SK-N-SH (cell line): ENCODE results near the gene SOS2. TPM values are rescaled to one million over a fixed set of nuclear protein-coding genes. Genes with fewer than 3 reads are reported as not detected.

Experiments used
- CTCF ChIA-PET: fragments of 300-600, 350-600 bp; formaldehyde crosslinking; extraction: SDS; loops from one replicate; lab custom pipeline; 2021; lab: Yijun Ruan, JAX
- POLR2A ChIA-PET: fragments of 350-600 bp; sonication (Branson Sonifier 250); formaldehyde crosslinking; extraction: SDS; loops from one replicate; lab custom pipeline; 2020; ENCODE audit warnings: antibody characterized with exemption, inconsistent platforms; lab: Yijun Ruan, JAX
- DNase-seq: peaks from one replicate; pipeline ENCODE4 v3.0.0; 2012
- H2AFZ ChIP-seq: fragments of 200-600 bp; sonication (generic); 2 replicates; pipeline ENCODE4 v1.8.1; 2016; ENCODE audit warnings: antibody characterized with exemption, mild to moderate bottlenecking, low read depth
- H3F3A ChIP-seq: fragments of 200-600 bp; sonication (generic); replicated peaks from 2 replicates; pipeline ENCODE3; 2016; ENCODE audit warnings: antibody characterized with exemption, mild to moderate bottlenecking; ENCODE audit not compliant: insufficient read depth
- H3K27ac ChIP-seq, 2 experiments: fragments of 200-500 bp in 1 of 2; fragments of 200-600 bp in 1 of 2; sonication (Bioruptor generic) in 1 of 2; sonication (generic), shearing (Covaris generic) in 1 of 2; 2 replicates each; pipeline versions ENCODE4 v1.5.1 to v1.6.1; 2014 to 2016; ENCODE audit warnings: low read depth in 2 of 2, inconsistent platforms in 1 of 2, low read length in 1 of 2, mild to moderate bottlenecking in 1 of 2, mixed read lengths in 1 of 2
- H3K27me3 ChIP-seq: fragments of 200-600 bp; sonication (generic), shearing (Covaris generic); 2 replicates; pipeline ENCODE4 v1.6.1; 2016; ENCODE audit warnings: mixed run types; ENCODE audit not compliant: insufficient read depth
- H3K36me3 ChIP-seq, 2 experiments: fragments of 200-500 bp in 1 of 2; fragments of 200-600 bp in 1 of 2; sonication (Bioruptor generic) in 1 of 2; sonication (generic) in 1 of 2; replicated peaks in 1 of 2; 2 replicates each; pipeline versions ENCODE3 to v1.5.1; 2014 to 2016; ENCODE audit warnings: low read length in 1 of 2, mild to moderate bottlenecking in 1 of 2; ENCODE audit not compliant: insufficient read depth in 2 of 2, control insufficient read depth in 1 of 2
- H3K4me1 ChIP-seq, 2 experiments: fragments of 200-500 bp in 1 of 2; fragments of 200-600 bp in 1 of 2; sonication (Bioruptor generic) in 1 of 2; sonication (generic), shearing (Covaris generic) in 1 of 2; 2 replicates each; pipeline versions ENCODE4 v1.5.1 to v1.6.1; 2014 to 2016; ENCODE audit warnings: low read depth in 1 of 2, low read length in 1 of 2, mixed run types in 1 of 2; ENCODE audit not compliant: insufficient read depth in 2 of 2, control insufficient read depth in 1 of 2
- H3K4me2 ChIP-seq: fragments of 200-600 bp; sonication (generic), shearing (Covaris generic); 2 replicates; pipeline ENCODE4 v1.6.1; 2017; ENCODE audit warnings: mixed run types
- H3K4me3 ChIP-seq, 2 experiments: fragments of 200-500 bp in 1 of 2; fragments of 200-600 bp in 1 of 2; sonication (Bioruptor generic) in 1 of 2; sonication (generic), shearing (Covaris generic) in 1 of 2; 2 replicates each; pipeline versions ENCODE4 v1.5.1 to v1.8.1; 2014 to 2016; ENCODE audit warnings: low read depth in 2 of 2, inconsistent platforms in 1 of 2, low read length in 1 of 2, mild to moderate bottlenecking in 1 of 2, mixed read lengths in 1 of 2, moderate library complexity in 1 of 2
- H3K79me2 ChIP-seq: fragments of 200-600 bp; sonication (generic); 2 replicates; pipeline ENCODE4 v1.8.1; 2017; ENCODE audit warnings: mild to moderate bottlenecking; ENCODE audit not compliant: insufficient read depth
- H3K9ac ChIP-seq: fragments of 200-600 bp; sonication (generic); 2 replicates; pipeline ENCODE4 v1.6.1; 2017; ENCODE audit warnings: mixed run types
- H3K9me2 ChIP-seq: fragments of 200-600 bp; sonication (generic); 2 replicates; pipeline ENCODE4 v1.6.1; 2017; ENCODE audit warnings: mixed run types
- H3K9me3 ChIP-seq: fragments of 200-600 bp; sonication (generic); 2 replicates; pipeline ENCODE4 v1.6.1; 2017; ENCODE audit warnings: mixed run types, mild to moderate bottlenecking, moderate library complexity
- H4K20me1 ChIP-seq: fragments of 200-600 bp; sonication (generic); 2 replicates; pipeline ENCODE4 v1.6.1; 2017; ENCODE audit warnings: mild to moderate bottlenecking, mixed run types; ENCODE audit not compliant: insufficient read depth
- CTCF ChIP-seq: fragments of 200-600 bp; sonication (generic); IDR thresholded peaks from 2 replicates; pipeline ENCODE4 v1.6.1; 2017; ENCODE audit warnings: antibody characterized with exemption, mild to moderate bottlenecking, moderate library complexity
- EZH2phosphoT487 ChIP-seq: fragments of 200-600 bp; sonication (generic); IDR thresholded peaks from 2 replicates; pipeline ENCODE4 v1.6.1; 2017; ENCODE audit warnings: low read depth, mixed run types, mild to moderate bottlenecking, antibody characterized with exemption, moderate library complexity, borderline replicate concordance
- JUND ChIP-seq: IDR thresholded peaks from 2 replicates; pipeline ENCODE4 v1.4.0; 2012
- MXI1 ChIP-seq: IDR thresholded peaks from 2 replicates; pipeline ENCODE4 v1.6.1; 2012; ENCODE audit warnings: mild to moderate bottlenecking, low read depth, low read length, improper control_type of control experiment
- PBX3 ChIP-seq: IDR thresholded peaks from 2 replicates; pipeline ENCODE4; 2012
- TAF1 ChIP-seq: IDR thresholded peaks from 2 replicates; pipeline ENCODE4 v1.6.1; 2012; ENCODE audit warnings: low read depth, mild to moderate bottlenecking, low read length, moderate library complexity, borderline replicate concordance
- TEAD4 ChIP-seq: IDR thresholded peaks from 2 replicates; pipeline ENCODE4 v1.4.0; 2012; ENCODE audit warnings: mild to moderate bottlenecking, borderline replicate concordance; ENCODE audit not compliant: insufficient read depth
- USF2 ChIP-seq: fragments of 150-350 bp; IDR thresholded peaks from 2 replicates; pipeline ENCODE4 v1.6.1; 2017; ENCODE audit warnings: antibody characterized with exemption, low read length, low read depth, borderline replicate concordance
- YY1 ChIP-seq: IDR thresholded peaks from 2 replicates; pipeline ENCODE4 v1.4.0; 2012; ENCODE audit warnings: low read depth, mild to moderate bottlenecking
- WGBS: methylation state at CpG from one replicate; pipeline ENCODE4 v1.1.6; 2017; ENCODE audit warnings: low lambda C conversion rate; 5-methylcytosine and 5-hydroxymethylcytosine counted together
- polyA plus RNA-seq, 3 experiments: library from polyadenylated mRNA; depleted of rRNA; stranded (reverse); fragments of >200 nt; gene quantifications; 2 replicates each; pipeline ENCODE4 v1.2.3, GENCODE V29; 2012

The SOS2 gene
- polyA plus RNA-seq, 1 of the 3 experiments (the other 2 are of a cell fraction), result 6.2 TPM

- Histone ChIP-seq H4K20me1 (no peaks in the 10 kb centered on the region), H3K4me1 (no peaks in the 10 kb centered on the region), H3K27me3 (no peaks in the 10 kb centered on the region), H3K9me3 (no peaks in the 10 kb centered on the region), H3K4me2 (no peak overlapping the region), H3K4me3 (no peak overlapping the region), H3K79me2 (no peaks in the 10 kb centered on the region), H3K9ac (no peak overlapping the region), H3K27ac (no peak overlapping the region), H3K9me2 (no peaks in the 10 kb centered on the region), H2AFZ (no peak overlapping the region), H3F3A (peaks cover 15% of the 10 kb centered on the region), H3K36me3 (no peaks in the 10 kb centered on the region)
- CTCF ChIA-PET, result interaction anchor here (2.1 kb wide), 1 partner anchor 223 kb away, joined by 6 read pairs; no protein-coding TSS in a partner anchor
- POLR2A ChIA-PET, result no interaction called here
- 94% methylated on average over 4 of the region's 5 CpGs for WGBS
- DNase-seq, result no peak
- TF ChIP-seq EZH2phosphoT487 (no peak), TEAD4 (no peak), USF2 (no peak), TAF1 (no peak)
These were observed 142.2 kb downstream of the SOS2 start for GRCh38 chr14:50089208-50089607.

GRCh38 chr14:50088731-50089130 lies 142.6 kb downstream of the SOS2 start:
- Histone ChIP-seq H4K20me1 (no peaks in the 10 kb centered on the region), H3K4me1 (no peaks in the 10 kb centered on the region), H3K36me3 (no peaks in the 10 kb centered on the region), H3K27me3 (no peaks in the 10 kb centered on the region), H2AFZ (no peak overlapping the region), H3K27ac (no peak overlapping the region), H3K9ac (no peak overlapping the region), H3K9me3 (no peaks in the 10 kb centered on the region), H3F3A (peaks cover 13% of the 10 kb centered on the region)
- ChIA-PET CTCF (interaction anchor here (0.7 to 2.2 kb wide), 4 partner anchors 15 to 236 kb away, joined by 3 to 13 read pairs (median 4); partner anchors contain the start of gene NEMF), POLR2A (no interaction called here)
- no peak for TF ChIP-seq CTCF
- no peak for TF ChIP-seq USF2
- no peak for TF ChIP-seq YY1
- TF ChIP-seq MXI1, result no peak
- TF ChIP-seq PBX3, result no peak
- no peak for TF ChIP-seq JUND
- TF ChIP-seq, all 33 proteins: peak for 0
- Histone ChIP-seq H3K9me2 (no peaks in the 10 kb centered on the region), H3K4me2 (no peak overlapping the region), H3K79me2 (no peaks in the 10 kb centered on the region), H3K4me3 (no peak overlapping the region)
- 46% methylated on average over 2 of the region's 2 CpGs for WGBS
- no peak for DNase-seq
